ENCODE measurements around the gene METTL21A. TPM values are rescaled to one million over a fixed set of nuclear protein-coding genes. Genes with fewer than 3 reads are reported as not detected.

The METTL21A gene
- total RNA-seq, 1 donor from 2014 or later = 12.7 TPM

- Histone ChIP-seq H3K27ac (no peak overlapping the region), H3K36me3 (peaks cover 89% of the 10 kb centered on the region), H3K27me3 (ENCODE audit: low read depth) (no peaks in the 10 kb centered on the region), H3K4me1 (no peaks in the 10 kb centered on the region), H3K4me3 (no peak overlapping the region), H3K9me3 (no peaks in the 10 kb centered on the region)
- DNase-seq (no peak), ATAC-seq (no peak)
- intact Hi-C loops (cut with DNase I) = no loop called here
- TF ChIP-seq CTCF (IDR thresholded peaks at IDR 0.05) = no peak
These were observed 53.8 kb downstream of the METTL21A start for GRCh38 chr2:207571370-207571769.

GRCh38 chr2:207567671-207568070 lies 57.5 kb downstream of the METTL21A start:
- Histone ChIP-seq H3K4me3 (no peak overlapping the region), H3K27me3 (ENCODE audit: low read depth) (no peaks in the 10 kb centered on the region), H3K9me3 (no peaks in the 10 kb centered on the region), H3K27ac (no peak overlapping the region), H3K4me1 (no peaks in the 10 kb centered on the region), H3K36me3 (peaks cover 75% of the 10 kb centered on the region)
- intact Hi-C loops (cut with DNase I) = no loop called here
- TF ChIP-seq CTCF (IDR thresholded peaks at IDR 0.05) = no peak
- DNase-seq (no peak), ATAC-seq (no peak)

GRCh38 chr2:207565736-207566500 lies 59.3 kb downstream of the METTL21A start:
- no peak for DNase-seq
- Histone ChIP-seq H3K36me3 (peaks cover 74% of the 10 kb centered on the region), H3K27ac (no peak overlapping the region), H3K9me3 (no peaks in the 10 kb centered on the region), H3K4me1 (peaks cover 12% of the 10 kb centered on the region), H3K4me3 (no peak overlapping the region), H3K27me3 (ENCODE audit: low read depth) (no peaks in the 10 kb centered on the region)
- no peak for ATAC-seq
- intact Hi-C loops (cut with DNase I) = no loop called here
- TF ChIP-seq CTCF (IDR thresholded peaks at IDR 0.05) = no peak

Other genes with a start within 250 kb of the METTL21A start
- gene CREB1, start 95.4 kb downstream of the METTL21A start, total RNA-seq = 71.3 TPM
- gene CCNYL1, start 86.2 kb upstream of the METTL21A start, total RNA-seq = 25.6 TPM
- gene FZD5, start 144.5 kb upstream of the METTL21A start, total RNA-seq = 37.1 TPM

Measured in lower lobe of right lung (tissue), 2 donors.